Mononuclear cell (primary cell): ENCODE data around the gene AQP7. TPM values are rescaled to one million over a fixed set of nuclear protein-coding genes. Genes with fewer than 3 reads are reported as not detected.

ENCODE experiments used
- H3K27me3 ChIP-seq: 2 replicates; pipeline ENCODE4 v1.6.0; 2011; ENCODE audit warnings: low read length, control low read depth; ENCODE audit not compliant: insufficient read depth
- H3K4me1 ChIP-seq: 2 replicates; pipeline ENCODE4 v1.5.1; 2011; ENCODE audit warnings: mild to moderate bottlenecking, low read length, control low read depth; ENCODE audit not compliant: insufficient read depth
- H3K4me3 ChIP-seq: 2 replicates; pipeline ENCODE4 v1.5.1; 2011; ENCODE audit warnings: mild to moderate bottlenecking, low read length, moderate library complexity
- H3K9me3 ChIP-seq: 2 replicates; pipeline ENCODE4 v1.5.1; 2011; ENCODE audit warnings: low read depth, mild to moderate bottlenecking, control low read depth, low read length
- total RNA-seq: library from RNA; depleted of rRNA; stranded (reverse); fragments of >200 nt; gene quantifications from one replicate; pipeline ENCODE4 v1.2.3, GENCODE V29; 2012

AQP7 gene
- total RNA-seq, 1 donor, result 0.21 TPM

GRCh38 chr9:33348998-33349397 lies 53.4 kb downstream of the AQP7 start:
- Histone ChIP-seq H3K9me3 (no peaks in the 10 kb centered on the region), H3K4me3 (no peak overlapping the region), H3K27me3 (no peaks in the 10 kb centered on the region), H3K4me1 (no peaks in the 10 kb centered on the region)

- H3K4me1 ChIP-seq, result no peaks in the 10 kb centered on the region
- H3K27me3 ChIP-seq, result no peaks in the 10 kb centered on the region
- H3K9me3 ChIP-seq, result no peaks in the 10 kb centered on the region
- H3K4me3 ChIP-seq, result no peak overlapping the region
These were observed 55.8 kb downstream of the AQP7 start for GRCh38 chr9:33346564-33346963.

GRCh38 chr9:33344145-33344544 lies 58.2 kb downstream of the AQP7 start:
- H3K4me1 ChIP-seq, result no peaks in the 10 kb centered on the region
- H3K9me3 ChIP-seq, result peaks cover 5% of the 10 kb centered on the region
- H3K27me3 ChIP-seq, result no peaks in the 10 kb centered on the region
- no peak overlapping the region for H3K4me3 ChIP-seq

GRCh38 chr9:33341182-33341581 lies 61.2 kb downstream of the AQP7 start:
- Histone ChIP-seq H3K4me3 (no peak overlapping the region), H3K4me1 (no peaks in the 10 kb centered on the region), H3K9me3 (peaks cover 5% of the 10 kb centered on the region), H3K27me3 (no peaks in the 10 kb centered on the region)

- H3K9me3 ChIP-seq, result peaks cover 5% of the 10 kb centered on the region
- no peak overlapping the region for H3K4me3 ChIP-seq
- H3K4me1 ChIP-seq, result no peaks in the 10 kb centered on the region
- no peaks in the 10 kb centered on the region for H3K27me3 ChIP-seq
These were observed 62.2 kb downstream of the AQP7 start for GRCh38 chr9:33340186-33340585.

Other genes starting within 250 kb of the AQP7 start
- 62.5 TPM for gene B4GALT1, start 235.2 kb downstream of the AQP7 start, total RNA-seq
- not detected for gene SPINK4, start 162.4 kb downstream of the AQP7 start, total RNA-seq
- gene BAG1, start 137.9 kb downstream of the AQP7 start, total RNA-seq, result 54.4 TPM
- gene CHMP5, start 137.5 kb downstream of the AQP7 start, total RNA-seq, result 21.6 TPM
- 32.0 TPM for gene NFX1, start 112.1 kb downstream of the AQP7 start, total RNA-seq
- gene AQP3, start 45.0 kb upstream of the AQP7 start, total RNA-seq, result 22.1 TPM
- gene NOL6, start 71.4 kb upstream of the AQP7 start, total RNA-seq, result 15.6 TPM
- 1.2 TPM for gene ANKRD18B, start 121.7 kb upstream of the AQP7 start, total RNA-seq